ENCODE data around the gene BFSP2.

The BFSP2 gene

GRCh38 chr3:133384331-133385027, 15.4 kb upstream of the BFSP2 start:
- DNase-seq: no peak

GRCh38 chr3:133386876-133387275, 13.0 kb upstream of the BFSP2 start:
- peak in 1 of 2 experiments; percentile 8 for DNase-seq

GRCh38 chr3:133387341-133387740, 12.5 kb upstream of the BFSP2 start:
- DNase-seq: no peak

GRCh38 chr3:133388696-133389395, 11.0 kb upstream of the BFSP2 start:
- DNase-seq: no peak

GRCh38 chr3:133390715-133391114, 9.1 kb upstream of the BFSP2 start:
- no peak for DNase-seq

GRCh38 chr3:133393204-133393603, 6.7 kb upstream of the BFSP2 start:
- no peak for DNase-seq

GRCh38 chr3:133393691-133394474, 6.0 kb upstream of the BFSP2 start:
- DNase-seq: no peak

- no peak for DNase-seq
These were observed 5.1 kb upstream of the BFSP2 start for GRCh38 chr3:133394561-133395311.

GRCh38 chr3:133396906-133397305, 3.0 kb upstream of the BFSP2 start:
- no peak for DNase-seq

GRCh38 chr3:133401374-133402135, 1.7 kb downstream of the BFSP2 start:
- DNase-seq: no peak

GRCh38 chr3:133404920-133405319, 5.1 kb downstream of the BFSP2 start:
- DNase-seq: no peak

- no peak for DNase-seq
These were observed 8.5 kb downstream of the BFSP2 start for GRCh38 chr3:133408366-133408765.

GRCh38 chr3:133408961-133409360, 9.1 kb downstream of the BFSP2 start:
- DNase-seq: peak in 1 of 2 experiments; percentile 14

- DNase-seq: no peak
These were observed 10.5 kb downstream of the BFSP2 start for GRCh38 chr3:133410191-133410892.

GRCh38 chr3:133412183-133413132, 12.6 kb downstream of the BFSP2 start:
- DNase-seq: no peak

- DNase-seq: peak in 1 of 2 experiments; percentile 33
These were observed 13.5 kb downstream of the BFSP2 start for GRCh38 chr3:133413161-133414020.

GRCh38 chr3:133414021-133414392, 14.2 kb downstream of the BFSP2 start:
- DNase-seq: no peak

GRCh38 chr3:133418361-133418760, 18.5 kb downstream of the BFSP2 start:
- DNase-seq: no peak

- DNase-seq: no peak
These were observed 19.5 kb downstream of the BFSP2 start for GRCh38 chr3:133419151-133419909.
